Tibial artery (tissue), 4 donors: ENCODE measurements around the gene TLL2.

Experiments used
- DNase-seq, 2 donors: peaks; one replicate each; pipeline ENCODE4 v3.0.0-alpha.2; 2019
- H3K27ac ChIP-seq, 2 donors: fragments of 200-600 bp; sonication (generic) in 1 of 2; 1 replicate in 1 of 2; 2 replicates in 1 of 2; pipeline ENCODE4 v1.5.1; 2018 to 2019; ENCODE audit warnings: mild to moderate bottlenecking in 1 of 2
- H3K27me3 ChIP-seq, 2 donors: fragments of 200-600 bp; sonication (generic) in 1 of 2; one replicate each; pipeline versions ENCODE4 v1.5.1 to v1.6.0; 2016 to 2019
- H3K36me3 ChIP-seq, 3 donors: fragments of 200-600 bp; sonication (generic) in 2 of 3; one replicate each; pipeline ENCODE4 v1.5.1; 2016 to 2019; ENCODE audit warnings: mild to moderate bottlenecking in 2 of 3
- H3K4me1 ChIP-seq, 4 donors: fragments of 200-600 bp; sonication (generic) in 2 of 4; 1 replicate in 3 of 4; 2 replicates in 1 of 4; pipeline ENCODE4 v1.5.1; 2016 to 2019
- H3K4me3 ChIP-seq, 2 donors: fragments of 200-600 bp; sonication (generic) in 1 of 2; 1 replicate in 1 of 2; 2 replicates in 1 of 2; pipeline ENCODE4 v1.5.1; 2018 to 2019; ENCODE audit warnings: mild to moderate bottlenecking in 2 of 2
- H3K9me3 ChIP-seq, 3 donors: fragments of 200-600 bp; sonication (generic) in 1 of 3; one replicate each; pipeline ENCODE4 v1.5.1; 2016 to 2019
- intact Hi-C: fragments of 100-400 bp; cut with DNase I; formaldehyde crosslinking; loops from one replicate; pipeline ENCODE4 v1.15.0; 2023; ENCODE audit warnings: low total_unique reads
- TF ChIP-seq, protein P1 (sequence below), 2 experiments: fragments of 200-600 bp in 1 of 2; fragments of 450-650 bp in 1 of 2; IDR thresholded peaks; one replicate each; pipeline ENCODE4 v1.5.1; 2017 to 2019; ENCODE audit warnings: antibody characterized with exemption in 2 of 2, mild to moderate bottlenecking in 1 of 2, moderate library complexity in 1 of 2

Gene TLL2

DNA sequence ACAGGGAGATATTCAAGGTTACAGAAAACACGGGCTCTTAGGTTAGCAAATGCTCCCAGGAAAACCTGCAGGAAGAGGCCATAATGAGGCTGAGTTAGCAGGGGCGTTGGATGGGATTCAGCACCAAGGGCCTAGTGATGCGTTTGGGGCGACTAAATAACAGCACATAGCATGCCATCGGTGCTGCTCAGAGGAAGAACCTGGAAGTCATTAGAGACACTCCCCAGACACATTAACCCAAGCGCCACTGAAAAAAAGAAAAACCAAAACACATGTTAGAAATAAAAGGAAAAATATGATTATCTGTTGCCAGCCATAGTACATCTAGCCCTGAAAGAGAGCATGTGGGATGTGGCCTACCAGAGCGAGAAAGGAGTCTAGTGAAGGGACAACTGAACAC lies 126.1 kb downstream of the TLL2 start:
- peaks cover 0 to 14% of the 10 kb centered on the region in 2 donors for H3K27me3 ChIP-seq
- intact Hi-C loops: loop anchor here (10.0 kb wide), 1 partner anchor 647 kb away; no protein-coding TSS in a partner anchor
- no peak for DNase-seq
- H3K4me1 ChIP-seq: peaks cover 0 to 16% (median 15%) of the 10 kb centered on the region in 4 donors
- H3K4me3 ChIP-seq: no peak overlapping the region
- TF ChIP-seq, protein P1, sequence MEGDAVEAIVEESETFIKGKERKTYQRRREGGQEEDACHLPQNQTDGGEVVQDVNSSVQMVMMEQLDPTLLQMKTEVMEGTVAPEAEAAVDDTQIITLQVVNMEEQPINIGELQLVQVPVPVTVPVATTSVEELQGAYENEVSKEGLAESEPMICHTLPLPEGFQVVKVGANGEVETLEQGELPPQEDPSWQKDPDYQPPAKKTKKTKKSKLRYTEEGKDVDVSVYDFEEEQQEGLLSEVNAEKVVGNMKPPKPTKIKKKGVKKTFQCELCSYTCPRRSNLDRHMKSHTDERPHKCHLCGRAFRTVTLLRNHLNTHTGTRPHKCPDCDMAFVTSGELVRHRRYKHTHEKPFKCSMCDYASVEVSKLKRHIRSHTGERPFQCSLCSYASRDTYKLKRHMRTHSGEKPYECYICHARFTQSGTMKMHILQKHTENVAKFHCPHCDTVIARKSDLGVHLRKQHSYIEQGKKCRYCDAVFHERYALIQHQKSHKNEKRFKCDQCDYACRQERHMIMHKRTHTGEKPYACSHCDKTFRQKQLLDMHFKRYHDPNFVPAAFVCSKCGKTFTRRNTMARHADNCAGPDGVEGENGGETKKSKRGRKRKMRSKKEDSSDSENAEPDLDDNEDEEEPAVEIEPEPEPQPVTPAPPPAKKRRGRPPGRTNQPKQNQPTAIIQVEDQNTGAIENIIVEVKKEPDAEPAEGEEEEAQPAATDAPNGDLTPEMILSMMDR (IDR thresholded peaks at IDR 0.05): no peak
- no peaks in the 10 kb centered on the region for H3K36me3 ChIP-seq
- H3K27ac ChIP-seq: no peak overlapping the region
- no peaks in the 10 kb centered on the region for H3K9me3 ChIP-seq

DNA sequence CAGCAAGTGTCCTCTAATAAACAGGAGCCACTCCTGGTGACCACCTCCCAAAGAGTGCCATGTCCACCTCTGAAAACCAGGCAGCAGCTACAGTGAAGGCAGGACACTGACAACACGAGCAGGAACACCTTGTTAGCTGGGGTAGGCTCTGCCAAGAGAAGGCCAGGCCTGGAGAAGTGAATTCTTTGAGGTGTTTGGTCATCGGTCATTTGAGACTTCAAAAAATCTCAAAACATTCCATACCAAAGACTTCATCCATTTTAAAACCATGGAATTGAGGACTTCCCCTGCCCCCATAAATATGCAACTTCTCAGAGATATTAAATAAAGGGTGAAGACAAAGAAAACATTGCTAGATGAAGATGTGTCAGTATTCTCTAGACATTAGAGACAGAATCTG lies 126.6 kb downstream of the TLL2 start:
- H3K27me3 ChIP-seq: peaks cover 0 to 14% of the 10 kb centered on the region in 2 donors
- no peak for DNase-seq
- H3K4me1 ChIP-seq: peaks cover 0 to 16% (median 15%) of the 10 kb centered on the region in 4 donors
- no peaks in the 10 kb centered on the region for H3K36me3 ChIP-seq
- H3K4me3 ChIP-seq: no peak overlapping the region
- H3K9me3 ChIP-seq: no peaks in the 10 kb centered on the region
- no peak overlapping the region for H3K27ac ChIP-seq
- TF ChIP-seq, protein P1 (IDR thresholded peaks at IDR 0.05): no peak
- intact Hi-C loops: loop anchor here (10.0 kb wide), 1 partner anchor 648 kb away; no protein-coding TSS in a partner anchor

DNA sequence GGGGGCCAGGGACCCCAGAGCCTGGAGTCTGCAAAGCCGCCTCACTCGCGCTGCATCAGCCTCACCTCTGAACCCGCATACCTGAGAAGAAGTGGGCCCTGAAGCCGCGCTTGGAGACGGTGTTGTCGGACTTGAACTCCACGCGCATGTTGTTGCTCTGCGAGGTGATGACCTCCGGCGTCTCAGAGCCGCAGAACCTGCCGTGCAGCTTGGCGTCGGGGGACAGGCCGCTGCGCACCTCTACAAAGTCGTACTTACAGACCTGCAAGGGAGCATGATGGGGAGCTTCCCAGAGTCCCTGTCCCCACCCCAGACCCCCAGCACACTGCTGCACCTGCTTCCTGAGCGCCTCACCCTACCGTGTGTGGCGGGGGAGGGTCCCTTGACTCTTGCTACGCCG lies 129.2 kb downstream of the TLL2 start:
- H3K27ac ChIP-seq: no peak overlapping the region
- intact Hi-C loops: loop anchor here (10.0 kb wide), 1 partner anchor 650 kb away; no protein-coding TSS in a partner anchor
- no peak overlapping the region for H3K4me3 ChIP-seq
- no peaks in the 10 kb centered on the region for H3K9me3 ChIP-seq
- no peaks in the 10 kb centered on the region for H3K36me3 ChIP-seq
- H3K4me1 ChIP-seq: peaks cover 0 to 4% (median 3%) of the 10 kb centered on the region in 4 donors
- H3K27me3 ChIP-seq: peaks cover 0 to 14% of the 10 kb centered on the region in 2 donors
- DNase-seq: no peak
- TF ChIP-seq, protein P1 (IDR thresholded peaks at IDR 0.05): no peak

DNA sequence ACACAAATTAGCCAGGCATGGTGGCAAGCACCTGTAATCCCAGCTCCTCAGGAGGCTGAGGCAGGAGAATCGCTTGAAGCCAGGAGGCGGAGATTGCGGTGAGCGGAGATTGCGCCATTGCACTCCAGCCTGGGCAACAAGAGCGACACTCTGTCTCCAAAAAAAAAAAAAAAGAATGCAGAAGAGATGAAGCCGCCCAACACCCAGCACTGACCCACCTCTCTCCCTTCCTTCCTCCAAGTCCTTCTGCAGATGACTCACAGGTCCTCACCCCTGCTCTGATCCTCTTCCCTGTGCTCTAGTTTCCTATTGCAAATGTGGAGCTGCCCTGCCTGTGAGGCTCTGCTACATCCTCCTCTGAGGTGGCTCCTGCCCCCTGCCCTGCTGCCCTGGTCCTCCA lies 132.9 kb downstream of the TLL2 start:
- H3K4me3 ChIP-seq: no peak overlapping the region
- no peak for DNase-seq
- no peak overlapping the region for H3K27ac ChIP-seq
- no peaks in the 10 kb centered on the region for H3K9me3 ChIP-seq
- H3K36me3 ChIP-seq: no peaks in the 10 kb centered on the region
- H3K4me1 ChIP-seq: no peaks in the 10 kb centered on the region
- peaks cover 0 to 40% of the 10 kb centered on the region in 2 donors for H3K27me3 ChIP-seq
- TF ChIP-seq, protein P1 (IDR thresholded peaks at IDR 0.05): no peak
- intact Hi-C loops: loop anchor here (10.0 kb wide), 1 partner anchor 654 kb away; no protein-coding TSS in a partner anchor

DNA sequence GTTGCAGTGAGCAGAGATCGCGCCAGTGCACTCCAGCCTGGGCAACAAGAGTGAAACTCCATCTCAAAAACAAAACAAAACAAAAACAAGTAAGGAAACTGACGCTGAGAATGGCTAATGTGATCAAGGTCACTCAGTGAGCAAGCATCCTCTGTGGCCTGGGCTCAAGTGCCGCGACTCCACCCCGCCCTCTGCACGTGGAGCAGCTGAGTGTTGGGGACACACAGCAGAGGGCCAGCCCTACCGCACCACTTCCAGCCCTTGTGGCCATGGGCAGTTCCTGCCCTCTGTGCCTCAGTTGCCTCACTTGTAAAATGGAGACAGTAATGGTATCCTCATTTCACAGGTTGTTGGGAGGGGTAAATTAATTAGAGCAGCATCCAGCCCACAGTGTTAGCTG lies 134.0 kb downstream of the TLL2 start:
- H3K27ac ChIP-seq: no peak overlapping the region
- no peaks in the 10 kb centered on the region for H3K9me3 ChIP-seq
- TF ChIP-seq, protein P1 (IDR thresholded peaks at IDR 0.05): no peak
- peaks cover 0 to 10% (median 4%) of the 10 kb centered on the region in 4 donors for H3K4me1 ChIP-seq
- H3K36me3 ChIP-seq: no peaks in the 10 kb centered on the region
- H3K4me3 ChIP-seq: no peak overlapping the region
- intact Hi-C loops: loop anchor here (10.0 kb wide), 1 partner anchor 655 kb away; no protein-coding TSS in a partner anchor
- no peak for DNase-seq
- peaks cover 0 to 33% of the 10 kb centered on the region in 2 donors for H3K27me3 ChIP-seq
